ENCODE data around the gene ADAM12. TPM values are rescaled to one million over a fixed set of nuclear protein-coding genes. Genes with fewer than 3 reads are reported as not detected.
A peak's percentile ranks its signal among the peaks of the same experiment; 100 is the strongest.

ADAM12 gene
- total RNA-seq, 1 donor from 2014 or later: 24.7 TPM

DNA sequence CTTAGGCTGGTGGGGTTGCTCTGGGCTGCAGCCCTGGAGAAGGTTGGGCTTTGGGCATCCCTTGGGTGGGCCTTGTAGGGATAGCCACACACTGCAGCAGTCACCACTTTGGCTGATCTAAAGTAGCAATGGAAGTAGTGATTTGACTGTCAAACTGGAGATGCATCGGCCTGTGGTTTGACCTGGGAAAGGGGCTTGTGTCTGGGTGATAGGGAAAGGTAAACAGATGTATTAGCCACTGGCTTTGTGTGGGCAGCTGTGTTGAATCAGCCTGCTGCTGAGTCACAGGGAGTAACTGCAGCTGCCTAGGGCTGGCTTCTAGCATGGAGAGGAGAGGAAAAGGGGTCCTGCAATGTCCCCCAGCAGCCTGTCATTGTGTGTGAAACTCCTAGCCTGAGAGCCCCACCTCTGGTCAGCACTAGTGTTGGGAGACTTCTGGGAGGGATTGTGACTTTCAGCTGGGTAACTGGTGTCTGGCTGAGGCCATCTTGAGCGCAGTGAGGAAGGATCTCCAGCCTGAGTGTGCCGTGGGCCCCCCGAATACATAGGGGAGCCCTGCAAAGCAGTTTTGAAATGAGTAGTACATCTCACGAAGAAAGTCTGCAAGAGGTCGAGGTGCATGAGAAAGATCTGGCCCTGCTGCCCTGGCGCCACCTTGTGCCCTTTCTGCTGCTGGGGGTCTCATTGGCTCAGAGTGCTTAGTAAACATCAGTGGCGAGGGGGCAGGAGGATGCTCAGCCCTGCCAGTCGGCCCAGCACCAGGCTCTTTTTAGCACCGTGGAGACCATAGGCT, 374.6 kb downstream of the ADAM12 start:
- DNase-seq: no peak

DNA sequence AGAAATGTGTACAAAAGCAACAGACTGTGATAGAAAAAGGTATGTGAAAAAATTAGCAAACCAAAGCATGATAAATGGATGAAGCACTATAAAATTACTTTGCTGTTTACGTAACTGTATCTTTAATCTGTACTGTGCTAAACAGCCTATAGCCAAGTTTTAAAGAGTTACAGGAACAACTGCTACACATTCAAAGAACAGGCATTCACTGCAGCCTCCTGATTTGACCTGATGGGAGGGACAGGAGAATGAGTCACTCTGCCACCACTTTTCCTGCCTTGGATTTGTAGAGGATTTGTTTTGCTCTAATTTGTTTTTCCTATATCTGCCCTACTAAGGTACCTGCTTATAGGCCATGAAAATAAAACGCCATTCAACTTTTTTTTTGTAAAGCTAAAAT, 375.8 kb downstream of the ADAM12 start:
- no peak for DNase-seq

DNA sequence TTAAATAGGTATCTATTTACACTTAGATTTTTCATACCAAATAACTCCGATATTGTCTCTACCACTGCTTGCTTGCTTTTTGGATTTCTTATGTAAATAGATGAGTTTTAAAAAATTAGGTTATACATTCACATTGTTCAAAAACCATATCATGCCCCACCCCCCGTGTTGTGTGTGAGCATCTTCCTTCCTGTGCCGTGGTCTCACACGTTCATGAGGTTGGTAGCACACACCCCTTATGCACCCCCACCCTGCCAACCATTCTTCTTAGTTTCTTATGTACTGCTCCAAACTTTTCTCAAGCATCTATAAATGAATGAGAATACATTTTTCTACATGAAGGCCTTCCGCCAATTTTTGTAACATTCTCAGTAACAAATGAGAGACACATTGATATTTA, 376.3 kb downstream of the ADAM12 start:
- DNase-seq: no peak

DNA sequence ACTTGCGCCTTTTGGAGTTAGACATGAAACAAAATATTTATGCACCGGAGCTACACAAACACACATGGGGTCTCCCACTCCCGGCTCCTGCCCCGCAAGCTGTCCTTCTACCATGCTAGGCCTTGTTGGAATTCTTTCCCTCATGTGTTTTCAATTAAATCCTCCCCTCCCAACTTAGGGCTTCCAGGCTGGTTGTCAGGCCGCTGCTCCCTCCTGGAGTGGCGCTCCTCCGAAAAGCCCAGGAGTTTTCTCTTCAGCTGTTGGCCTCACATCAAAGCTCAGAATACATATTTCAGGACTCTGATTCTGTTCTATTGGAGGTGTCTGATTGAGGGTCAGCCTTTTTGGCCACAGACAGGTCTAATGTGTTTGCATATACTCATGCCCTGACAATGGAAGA, 378.6 kb downstream of the ADAM12 start:
- peak; percentile 27 for DNase-seq

DNA sequence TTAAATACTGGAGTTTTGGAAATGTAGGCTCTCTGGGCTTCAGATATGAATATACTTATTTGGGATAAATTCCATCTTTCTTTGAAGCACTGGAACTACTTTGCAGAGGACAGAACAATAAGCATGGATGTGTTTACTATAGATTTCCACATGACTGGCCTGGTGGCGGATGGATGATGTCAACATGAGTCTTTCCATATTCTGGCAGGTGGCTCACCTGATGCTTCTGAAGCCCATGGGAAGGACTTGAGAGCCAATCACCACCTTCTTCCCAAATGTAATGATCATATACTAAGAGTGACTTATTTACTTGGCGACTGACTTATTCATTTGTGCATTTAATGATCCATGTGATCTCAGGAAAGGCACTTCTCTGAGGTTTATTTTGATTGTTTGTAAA, 381.4 kb downstream of the ADAM12 start:
- no peak for DNase-seq

DNA sequence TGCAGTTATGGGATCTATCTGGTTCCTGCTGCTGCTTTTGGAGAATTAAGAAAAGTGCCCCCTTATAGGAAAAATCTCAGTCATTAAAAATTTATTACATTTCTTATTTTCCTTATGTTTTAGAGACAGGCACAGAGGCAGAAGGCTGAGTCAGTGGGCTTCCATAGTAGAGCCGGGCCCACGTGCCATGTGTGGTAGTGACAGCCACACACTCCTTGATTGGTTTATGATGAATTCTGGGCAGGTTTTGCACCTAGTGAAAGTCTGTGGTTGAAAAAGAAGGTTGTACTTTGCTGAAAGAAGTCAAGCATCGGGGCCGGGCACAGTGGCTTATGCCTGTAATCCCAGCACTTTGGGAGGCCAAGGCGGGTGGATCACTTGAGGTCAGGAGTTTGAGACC, 382.0 kb downstream of the ADAM12 start:
- DNase-seq: no peak

DNA sequence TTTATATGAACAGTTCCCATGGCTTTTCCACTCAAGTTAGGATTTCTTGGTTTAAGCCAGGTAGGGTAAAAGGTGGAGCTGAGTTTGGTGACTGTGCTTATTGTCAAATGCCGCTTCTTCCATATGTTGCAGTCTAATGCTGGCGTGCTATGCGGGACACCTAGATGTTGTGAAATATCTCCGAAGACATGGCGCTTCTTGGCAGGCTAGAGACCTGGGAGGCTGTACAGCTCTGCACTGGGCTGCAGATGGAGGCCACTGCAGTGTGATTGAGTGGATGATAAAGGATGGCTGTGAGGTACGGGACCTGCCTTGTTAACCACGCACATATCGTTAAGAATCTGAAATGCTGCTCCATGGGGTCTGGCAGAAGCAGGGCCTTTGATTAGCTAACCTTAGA, 383.5 kb downstream of the ADAM12 start:
- DNase-seq: no peak

DNA sequence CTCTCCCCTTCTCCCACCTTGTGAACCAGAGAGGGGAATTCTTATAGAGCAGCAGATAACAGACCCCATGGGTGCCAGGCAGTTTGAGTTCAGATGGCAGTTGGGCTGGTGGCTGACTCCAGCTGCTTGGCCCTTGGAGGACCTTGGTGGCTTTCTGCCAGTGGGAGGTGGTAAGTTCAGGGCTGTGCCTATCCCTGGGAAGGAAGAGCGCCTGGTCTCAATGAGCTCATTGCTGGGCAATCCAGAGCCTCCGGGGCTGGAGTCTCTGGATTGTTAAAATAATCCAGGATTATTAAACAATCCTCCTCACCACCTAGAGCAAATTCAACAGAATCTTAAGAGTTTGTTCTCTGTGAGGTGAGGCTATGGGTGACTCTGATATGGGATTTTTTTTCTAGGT, 386.7 kb downstream of the ADAM12 start:
- DNase-seq: peak; percentile 60

DNA sequence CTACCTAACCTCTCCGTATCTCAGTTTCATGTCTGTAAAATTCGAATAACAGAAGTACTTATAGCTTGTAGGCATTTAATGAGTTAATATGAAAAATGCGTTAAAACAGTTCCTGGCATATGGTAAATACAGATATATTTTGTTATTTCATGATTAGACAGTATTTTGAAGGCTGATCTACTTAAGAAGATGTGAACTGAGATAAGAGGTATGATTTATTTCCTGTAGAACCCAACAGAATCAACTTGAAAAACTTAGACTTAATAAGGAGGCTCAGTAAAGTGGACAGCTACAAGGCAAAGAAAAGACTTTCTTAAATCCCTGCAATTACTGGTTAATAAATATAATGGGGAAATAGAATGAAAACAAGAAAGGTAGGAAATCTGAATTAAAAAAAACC, 388.6 kb downstream of the ADAM12 start:
- no peak for DNase-seq

DNA sequence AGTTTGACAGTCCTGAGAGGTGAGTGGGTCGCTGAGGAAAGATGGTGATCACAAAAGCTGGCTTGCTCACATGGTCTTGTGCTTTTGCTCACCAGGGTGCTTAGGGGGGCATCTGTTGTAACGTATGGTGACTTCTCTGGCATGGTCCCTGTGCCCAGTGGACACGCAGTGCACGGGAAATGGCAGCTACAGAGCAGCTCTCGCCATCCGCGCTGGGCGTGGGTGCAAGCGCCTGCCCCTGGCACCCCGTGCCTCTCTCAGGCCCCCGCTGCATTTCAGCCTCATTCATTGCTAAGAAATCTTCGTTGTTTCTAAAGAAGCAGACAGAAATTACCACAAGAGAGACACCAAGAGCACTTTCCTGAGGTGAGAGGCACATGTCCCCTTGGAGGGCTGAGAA, 390.7 kb downstream of the ADAM12 start:
- no peak for DNase-seq

DNA sequence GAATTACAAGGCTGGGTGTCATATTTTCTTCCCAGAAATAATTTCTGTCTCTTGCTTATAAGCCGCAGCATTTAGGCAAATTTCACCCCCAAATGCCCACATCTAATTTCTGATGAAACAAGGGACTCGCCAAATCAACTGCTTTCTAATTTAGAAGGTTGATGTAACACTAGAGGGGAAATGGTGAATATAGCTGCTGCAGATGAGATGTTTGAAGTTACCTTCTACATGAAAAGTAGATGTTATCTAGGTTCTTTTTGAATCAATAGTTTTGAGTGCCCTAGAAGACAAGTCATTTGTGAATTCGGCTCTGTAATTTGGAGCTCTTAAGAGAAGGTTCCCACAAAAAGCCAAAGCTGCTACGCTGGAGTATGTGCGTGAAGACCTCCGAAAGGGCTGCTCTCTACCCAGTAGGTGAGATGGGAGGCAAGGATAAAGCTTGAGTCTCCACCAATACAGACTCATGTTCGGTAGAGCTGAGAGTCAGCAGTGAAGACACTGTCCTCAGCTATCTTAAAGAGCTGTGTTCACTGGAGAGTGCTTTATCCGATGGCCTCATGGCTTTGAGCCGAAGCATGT, 392.5 kb downstream of the ADAM12 start:
- DNase-seq: no peak

DNA sequence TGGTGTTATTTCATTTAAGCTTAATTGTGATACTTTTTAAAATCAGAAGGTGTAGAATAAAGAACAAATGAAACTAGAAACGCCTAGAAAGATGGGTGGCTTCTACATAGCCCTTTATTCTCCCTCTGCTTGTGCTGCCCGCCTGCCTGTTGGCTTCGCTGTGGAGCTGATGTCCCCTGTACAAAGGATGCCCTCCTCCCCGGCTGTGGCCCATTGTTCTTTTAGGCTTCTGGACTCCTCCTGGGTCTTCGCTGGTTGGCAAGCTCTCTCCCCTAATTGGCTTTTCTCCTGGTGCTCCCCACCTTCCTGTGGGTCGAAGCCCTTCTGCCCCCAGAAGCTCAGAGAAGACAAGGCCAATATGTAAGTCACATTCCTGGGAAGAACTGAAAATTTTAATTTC, 393.7 kb downstream of the ADAM12 start:
- no peak for DNase-seq

DNA sequence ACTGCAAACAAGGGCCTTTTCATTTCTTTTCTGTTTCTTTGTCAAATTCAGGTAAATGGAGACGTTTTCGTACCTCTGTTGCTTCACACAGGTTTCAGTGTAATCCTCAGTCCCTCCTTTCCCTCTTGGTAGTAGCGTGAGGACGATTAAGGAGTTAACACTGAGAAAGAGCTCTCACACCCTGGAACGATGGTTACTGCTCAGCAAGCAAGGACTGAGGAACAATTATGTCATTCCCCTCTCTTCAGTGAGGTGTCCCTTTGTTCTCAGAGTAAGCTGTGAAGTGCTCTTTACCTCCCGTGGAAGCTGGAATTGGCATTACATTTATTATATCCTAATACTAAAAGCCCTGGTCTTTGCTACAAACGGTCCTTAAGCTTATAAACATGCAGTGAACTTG, 396.0 kb downstream of the ADAM12 start:
- no peak for DNase-seq

DNA sequence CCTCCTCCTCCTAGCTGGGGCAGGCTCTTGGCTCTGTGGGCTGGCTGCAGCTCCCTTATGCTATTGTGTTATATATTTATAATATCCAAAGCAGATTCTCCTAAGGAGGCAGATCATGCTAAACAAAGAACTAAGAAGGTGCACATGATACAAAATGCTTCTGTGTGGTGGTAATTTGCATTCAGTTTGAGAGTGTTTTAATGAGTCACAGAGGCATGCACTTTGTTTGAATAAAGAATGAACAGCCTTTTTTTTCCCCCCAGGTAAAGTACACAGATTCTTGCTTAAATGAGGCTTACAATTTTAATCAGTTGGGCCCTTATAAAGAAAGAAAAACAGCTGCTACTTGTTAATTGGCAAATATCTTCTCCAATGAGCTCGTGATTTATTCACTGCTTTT, 396.9 kb downstream of the ADAM12 start:
- no peak for DNase-seq

DNA sequence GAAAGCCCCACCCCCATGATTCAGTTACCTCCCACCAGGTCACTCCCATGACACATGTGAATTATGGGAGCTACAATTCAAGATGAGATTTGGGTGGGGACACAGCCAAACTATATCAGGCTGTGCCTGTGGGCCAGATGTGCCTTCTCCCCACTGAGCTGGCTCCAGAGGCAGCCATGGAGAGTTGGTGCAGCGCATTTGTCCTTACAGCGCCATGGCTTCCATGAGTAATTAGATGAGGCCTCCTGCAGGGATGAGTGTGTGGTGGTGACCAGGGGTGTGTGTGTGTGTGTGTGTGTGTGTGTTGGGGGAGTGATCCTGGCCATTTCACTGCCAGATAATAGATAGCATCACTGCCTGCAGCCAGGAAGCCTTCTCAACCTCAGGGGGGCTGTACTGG, 397.3 kb downstream of the ADAM12 start:
- DNase-seq: no peak

DNA sequence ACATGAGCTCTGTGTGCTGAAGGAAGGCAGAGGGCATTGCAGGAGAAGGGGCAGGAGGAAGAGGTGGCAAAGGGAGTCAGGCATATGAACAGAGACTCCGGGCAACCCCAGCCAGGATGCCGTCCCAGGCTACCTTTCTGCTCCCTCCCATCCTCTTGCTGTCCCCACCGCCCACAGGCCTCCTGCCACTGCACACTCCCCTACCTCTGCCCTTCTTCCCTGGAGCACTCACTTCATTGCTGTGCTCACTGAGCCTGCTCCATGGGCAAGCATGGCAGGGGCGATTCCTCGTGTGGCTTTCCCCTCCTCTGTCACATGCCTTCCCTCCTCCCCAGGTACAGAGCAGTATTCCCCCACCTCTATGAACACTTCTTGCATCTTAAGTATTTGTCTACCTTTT, 398.5 kb downstream of the ADAM12 start:
- DNase-seq: no peak

DNA sequence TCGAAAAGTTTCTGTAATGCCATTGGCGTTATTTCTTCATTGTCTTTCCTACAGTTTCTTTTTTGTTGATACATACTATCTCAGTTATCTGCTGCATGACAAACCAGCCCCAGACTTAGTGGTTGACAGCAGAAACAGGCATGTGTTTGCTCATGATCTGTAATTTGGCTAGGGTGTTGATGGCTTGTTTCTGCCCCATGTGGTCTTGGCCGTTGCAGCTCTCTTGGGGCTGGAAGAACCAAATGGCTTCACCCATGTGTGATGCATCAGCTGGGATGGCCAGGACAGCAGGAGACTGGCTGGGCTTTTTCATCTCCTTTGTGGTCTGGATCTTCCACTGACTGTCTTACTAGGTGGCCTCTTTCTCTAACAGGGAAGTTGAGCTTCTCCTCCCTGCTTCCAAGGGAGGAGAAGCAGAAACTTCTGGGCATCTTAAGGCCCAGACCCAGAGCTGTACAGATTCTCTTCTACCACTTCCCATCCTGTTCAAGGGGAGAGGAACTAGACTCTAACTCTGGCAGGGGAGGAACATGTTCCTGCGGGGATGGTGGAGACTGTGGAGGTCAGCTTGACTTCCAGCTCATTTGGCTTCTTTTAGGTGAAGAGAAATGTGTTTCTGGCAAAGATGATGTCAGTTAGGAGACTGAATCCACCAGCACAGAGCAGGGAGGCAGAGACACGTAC, 402.6 kb downstream of the ADAM12 start:
- DNase-seq: no peak

DNA sequence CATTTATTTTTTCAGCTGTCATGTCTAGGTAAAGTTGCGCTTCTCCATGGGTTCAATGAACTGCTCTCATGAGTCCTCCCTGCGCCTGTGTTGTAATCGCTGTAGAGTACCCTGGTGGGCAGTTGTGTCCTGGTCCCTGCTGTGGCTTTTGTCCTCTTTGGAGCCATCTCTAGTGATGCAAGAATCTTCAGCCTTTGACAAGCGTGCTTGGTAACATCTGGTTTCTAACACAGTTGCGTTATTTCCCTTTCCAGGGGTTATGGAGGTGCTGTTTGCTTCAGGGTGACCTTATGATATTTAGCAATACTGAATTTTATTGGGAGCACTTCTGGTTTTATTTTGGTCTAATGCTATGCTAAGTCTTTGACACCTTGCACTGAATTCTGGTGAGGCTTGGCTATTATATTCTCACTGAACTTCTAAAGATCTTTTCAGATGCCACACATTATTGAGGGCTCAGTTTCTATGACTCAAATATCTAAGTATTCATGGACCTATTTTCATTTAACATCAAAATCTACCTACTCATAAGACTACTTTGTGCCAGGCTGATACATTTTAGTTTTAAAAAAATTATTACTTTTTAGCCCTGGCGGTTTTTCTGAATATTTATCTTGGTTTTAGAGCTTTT, 403.3 kb downstream of the ADAM12 start:
- no peak for DNase-seq

DNA sequence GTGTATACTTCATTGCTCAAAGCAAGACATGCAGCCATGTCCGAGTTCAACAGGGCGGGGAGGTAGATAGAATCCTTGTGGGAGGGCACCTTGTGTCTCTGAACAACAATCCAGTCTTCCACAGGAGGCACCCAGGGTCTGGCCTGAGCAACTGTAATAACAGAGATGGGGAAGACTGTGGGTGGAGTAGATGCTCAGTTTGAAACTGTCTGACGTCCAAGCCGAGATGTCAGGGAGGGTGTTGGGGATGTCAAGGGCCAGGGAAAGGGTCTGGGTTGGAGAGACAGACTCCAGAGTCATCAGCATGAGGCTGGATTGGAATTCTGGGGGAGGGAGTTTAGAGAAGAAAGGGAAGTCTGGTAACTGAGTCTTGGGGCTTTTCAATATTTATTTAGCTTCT, 403.9 kb downstream of the ADAM12 start:
- DNase-seq: no peak

DNA sequence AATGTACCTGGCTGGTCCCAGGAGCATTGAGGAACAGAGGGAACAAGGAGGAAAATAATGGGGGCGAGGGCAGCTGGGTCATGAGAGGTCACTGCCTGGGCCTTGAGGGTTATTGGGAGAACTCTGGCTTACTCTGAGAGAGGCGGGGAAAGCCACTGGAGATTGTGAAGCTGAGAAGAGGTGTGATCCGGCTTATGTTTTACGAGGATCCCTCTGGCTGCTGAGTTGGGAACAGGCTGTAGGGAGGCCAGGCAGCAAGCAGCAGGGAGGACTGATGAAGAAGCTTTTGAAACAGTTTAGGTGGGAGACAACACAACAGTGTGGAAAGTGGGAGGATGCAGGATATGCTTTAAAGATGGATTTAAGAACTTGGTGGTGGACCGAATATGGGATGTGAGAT, 404.6 kb downstream of the ADAM12 start:
- DNase-seq: no peak

DNA sequence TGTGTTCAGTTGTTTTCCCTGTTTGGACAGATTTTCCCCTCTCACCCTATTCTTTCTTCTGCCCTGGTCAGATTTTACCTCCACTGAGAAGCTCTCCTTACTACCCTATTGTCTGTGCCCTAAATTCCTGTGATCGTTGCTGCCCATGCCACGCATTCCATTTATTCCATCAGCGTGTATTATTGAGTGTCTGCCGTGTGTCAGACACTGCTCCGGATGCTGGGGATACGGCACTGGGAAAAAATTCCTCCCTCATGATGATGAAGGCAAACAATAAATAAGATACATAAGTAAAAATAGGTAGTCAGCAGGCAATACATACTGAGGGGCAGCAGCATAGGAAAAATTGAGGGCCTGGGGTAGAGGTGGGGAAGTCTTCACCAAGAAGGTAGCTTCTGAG, 405.1 kb downstream of the ADAM12 start:
- no peak for DNase-seq

DNA sequence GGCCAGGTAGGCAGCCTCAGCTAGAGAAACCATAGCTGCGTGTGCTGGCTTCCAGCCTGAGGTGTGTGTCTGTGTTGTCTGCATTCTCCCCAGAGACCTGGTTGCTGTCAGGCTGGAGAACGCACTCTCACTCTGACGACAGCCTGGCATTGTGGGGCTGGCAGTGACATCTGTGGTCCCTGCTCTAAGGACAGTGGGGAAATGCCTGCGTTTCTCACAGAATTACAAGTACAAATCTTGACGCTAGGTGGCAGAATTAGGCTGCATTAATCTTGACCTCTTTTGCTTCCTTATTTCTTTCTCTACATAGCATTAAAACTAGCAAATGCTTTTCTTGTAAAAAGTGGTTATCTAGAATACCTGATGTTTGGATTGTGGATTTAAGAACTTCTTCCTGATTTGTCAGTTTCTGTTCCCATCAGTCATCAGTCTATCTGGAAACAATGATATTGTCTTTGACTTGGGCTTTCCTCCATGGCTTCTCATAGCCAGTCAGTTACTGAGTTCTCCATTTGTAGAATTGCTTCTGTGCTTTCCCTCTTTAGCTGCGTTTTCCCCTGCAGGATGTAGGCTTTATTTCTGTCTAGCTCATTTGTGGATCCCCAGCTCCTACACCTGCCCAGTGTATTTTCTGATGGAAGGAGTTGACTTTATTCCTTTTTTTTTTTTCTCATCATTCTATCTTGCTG, 405.9 kb downstream of the ADAM12 start:
- DNase-seq: peak; percentile 91

All from tongue (tissue), 2 donors.